ENCODE measurements around the gene PDC.

PDC gene

DNA sequence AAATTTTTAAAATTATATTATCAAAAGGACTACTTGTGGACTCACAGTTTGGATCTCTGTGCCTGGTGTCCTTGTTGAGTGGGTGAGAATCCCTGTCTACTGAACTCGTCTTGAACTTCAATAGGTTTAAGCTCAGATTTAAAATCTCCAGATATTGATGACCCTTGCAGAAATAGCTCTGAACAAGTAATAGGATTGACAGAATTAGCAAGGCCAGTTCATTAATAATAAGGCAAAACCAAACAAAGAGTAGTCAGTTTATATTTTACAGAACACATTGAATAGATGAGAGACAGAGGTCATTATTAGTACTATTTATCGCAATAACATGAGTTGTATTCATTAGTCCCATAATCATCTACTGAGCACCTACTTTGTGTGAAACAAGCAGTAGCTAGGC, at the start of gene PDC:
TSS of gene PDC (minus strand) at position 101 of the 400 bp plus-strand sequence. CDS start 11,655 bp downstream, outside the sequence.
- in situ Hi-C loops (cut with HindIII; ENCODE audit: low sequenced_read_pairs), result no loop called here

DNA sequence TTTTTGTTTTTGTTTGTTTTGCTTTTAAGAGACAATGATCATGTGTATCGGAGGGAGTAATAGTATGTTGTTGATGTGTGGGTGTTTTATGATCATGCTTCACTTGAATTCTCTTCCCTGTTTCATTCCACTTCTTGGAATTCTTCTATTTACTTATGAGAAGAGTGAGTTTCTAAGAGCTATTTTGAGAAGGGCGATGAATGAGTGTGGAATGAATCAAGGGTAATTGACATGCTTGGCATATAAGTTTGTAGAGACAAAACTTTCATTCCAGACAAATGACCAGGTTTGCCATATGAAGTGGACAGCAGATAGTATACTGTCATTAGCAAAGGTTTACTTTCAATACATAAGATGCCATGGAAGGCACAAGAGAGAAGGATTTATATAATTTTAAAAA, 42.3 kb upstream of the PDC start:
- in situ Hi-C loops (cut with HindIII; ENCODE audit: low sequenced_read_pairs), result no loop called here

GRCh38 chr1:186502087-186502486, 41.2 kb upstream of the PDC start:
- in situ Hi-C loops (cut with HindIII; ENCODE audit: low sequenced_read_pairs), result no loop called here

- in situ Hi-C loops (cut with HindIII; ENCODE audit: low sequenced_read_pairs), result no loop called here
Observed at GRCh38 chr1:186500804-186501203, 39.9 kb upstream of the PDC start.

GRCh38 chr1:186499571-186499970, 38.7 kb upstream of the PDC start:
- in situ Hi-C loops (cut with HindIII; ENCODE audit: low sequenced_read_pairs), result no loop called here

- in situ Hi-C loops (cut with HindIII; ENCODE audit: low sequenced_read_pairs), result no loop called here
Observed at GRCh38 chr1:186498695-186499389, 37.9 kb upstream of the PDC start.

GRCh38 chr1:186498071-186498470, 37.2 kb upstream of the PDC start:
- in situ Hi-C loops (cut with HindIII; ENCODE audit: low sequenced_read_pairs), result no loop called here

- in situ Hi-C loops (cut with HindIII; ENCODE audit: low sequenced_read_pairs), result no loop called here
Observed at GRCh38 chr1:186497651-186498050, 36.7 kb upstream of the PDC start.

DNA sequence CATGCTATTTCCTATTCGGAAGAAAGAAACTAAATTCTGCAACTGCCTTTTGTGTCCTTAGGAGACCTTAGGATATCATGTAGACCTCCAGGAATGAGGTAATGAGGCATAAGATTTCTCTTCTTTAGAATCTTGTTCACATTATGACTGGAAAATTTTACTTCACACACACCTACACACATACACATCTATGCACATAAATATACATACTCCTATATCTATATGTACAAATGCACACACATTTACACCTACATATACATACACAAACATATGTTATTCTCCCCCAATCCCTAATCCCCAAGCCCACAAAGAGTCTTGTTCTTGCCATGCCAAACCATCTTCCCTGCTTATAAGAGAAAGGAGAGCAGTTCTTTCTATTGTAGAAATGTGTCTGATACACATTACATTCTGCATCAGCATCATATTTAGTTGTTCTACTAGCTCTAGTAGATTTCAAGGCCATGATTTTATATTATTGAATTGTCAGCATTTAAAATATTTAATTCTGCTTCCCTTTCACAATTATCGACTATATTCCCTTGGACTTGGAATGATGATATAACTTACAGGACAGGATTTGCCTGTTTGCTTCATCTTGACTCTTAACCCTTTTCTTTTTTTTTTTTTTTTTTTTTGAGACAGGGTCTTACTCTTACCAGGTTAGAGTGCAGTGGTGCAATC, 35.4 kb upstream of the PDC start:
- in situ Hi-C loops (cut with HindIII; ENCODE audit: low sequenced_read_pairs), result no loop called here

DNA sequence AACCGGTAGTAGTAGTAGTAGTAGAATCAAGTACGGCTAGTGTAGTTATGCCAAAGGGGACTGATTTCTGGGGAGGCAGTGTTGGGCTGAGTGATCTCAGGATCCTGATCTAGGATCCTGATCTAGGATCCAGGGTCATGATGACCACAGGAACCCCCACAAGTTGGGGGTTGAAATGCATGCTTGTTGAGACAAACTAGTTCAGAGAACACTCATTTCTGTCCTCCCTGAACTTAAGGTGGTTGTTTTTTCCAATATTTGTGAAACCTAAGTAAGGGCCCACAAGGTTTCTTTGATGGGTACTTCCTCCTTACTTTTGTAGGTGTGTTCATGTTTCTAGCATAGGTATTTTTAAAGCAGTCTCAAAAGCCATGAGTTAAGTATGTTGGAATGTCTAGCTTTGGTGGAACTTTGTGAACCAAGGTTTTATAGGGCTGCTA, 33.9 kb upstream of the PDC start:
- in situ Hi-C loops (cut with HindIII; ENCODE audit: low sequenced_read_pairs), result no loop called here

DNA sequence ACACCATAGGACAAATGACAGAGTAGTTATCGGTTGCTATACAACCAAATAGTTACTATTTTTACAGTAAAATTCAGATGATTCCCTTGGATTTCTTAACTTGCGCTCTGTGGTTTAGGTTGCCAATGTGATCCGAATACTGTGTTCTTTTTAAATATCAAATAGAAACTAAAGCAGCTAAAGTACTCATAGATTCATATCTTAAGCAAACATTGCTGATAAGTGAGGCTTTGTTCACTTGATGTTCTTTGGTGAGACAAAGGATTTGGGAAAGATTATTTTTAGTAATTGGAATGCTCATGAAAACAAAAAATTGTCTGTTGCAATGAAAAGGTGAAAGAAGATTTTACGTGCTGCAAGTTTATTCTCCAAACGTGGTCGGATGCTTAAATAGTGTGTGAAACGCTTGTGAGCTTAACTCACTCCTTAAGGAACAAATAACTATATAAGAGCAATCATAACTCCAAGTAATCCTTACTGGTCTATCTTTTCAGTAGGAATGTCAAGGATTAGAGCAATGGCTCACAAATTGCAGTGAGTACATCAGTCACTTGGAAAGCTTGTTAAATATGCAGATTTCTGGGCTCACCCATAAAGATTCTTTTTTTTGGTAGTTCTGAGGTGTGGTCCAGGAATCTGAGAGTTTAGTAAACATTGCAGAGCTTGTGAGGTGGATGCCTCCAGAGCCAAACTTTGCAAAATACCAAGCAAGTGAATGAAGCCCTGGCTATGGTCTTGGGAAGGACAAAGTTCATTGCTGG, 31.8 kb upstream of the PDC start:
- in situ Hi-C loops (cut with HindIII; ENCODE audit: low sequenced_read_pairs), result no loop called here

DNA sequence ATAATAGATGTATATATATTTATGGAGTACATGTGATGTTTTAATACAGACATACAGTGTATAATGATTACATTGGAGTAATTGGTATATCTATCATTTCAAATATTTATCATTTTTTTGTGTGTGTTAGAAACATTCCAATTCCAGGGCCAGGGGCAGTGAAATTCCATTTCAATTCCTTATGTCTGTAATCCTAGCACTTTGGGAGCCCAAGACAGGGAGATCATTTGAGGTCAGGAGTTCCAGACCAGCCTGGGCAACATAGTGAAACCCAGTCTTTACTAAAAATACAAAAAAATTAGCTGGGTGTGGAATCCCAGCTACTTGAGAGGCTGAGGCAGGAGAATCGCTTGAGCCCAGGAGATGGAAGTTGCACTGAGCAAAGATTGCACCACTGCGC, 30.4 kb upstream of the PDC start:
- in situ Hi-C loops (cut with HindIII; ENCODE audit: low sequenced_read_pairs), result no loop called here

GRCh38 chr1:186487163-186487562, 26.2 kb upstream of the PDC start:
- in situ Hi-C loops (cut with HindIII; ENCODE audit: low sequenced_read_pairs), result no loop called here

GRCh38 chr1:186486061-186486460, 25.1 kb upstream of the PDC start:
- in situ Hi-C loops (cut with HindIII; ENCODE audit: low sequenced_read_pairs), result no loop called here

GRCh38 chr1:186483561-186483960, 22.6 kb upstream of the PDC start:
- in situ Hi-C loops (cut with HindIII; ENCODE audit: low sequenced_read_pairs), result no loop called here

DNA sequence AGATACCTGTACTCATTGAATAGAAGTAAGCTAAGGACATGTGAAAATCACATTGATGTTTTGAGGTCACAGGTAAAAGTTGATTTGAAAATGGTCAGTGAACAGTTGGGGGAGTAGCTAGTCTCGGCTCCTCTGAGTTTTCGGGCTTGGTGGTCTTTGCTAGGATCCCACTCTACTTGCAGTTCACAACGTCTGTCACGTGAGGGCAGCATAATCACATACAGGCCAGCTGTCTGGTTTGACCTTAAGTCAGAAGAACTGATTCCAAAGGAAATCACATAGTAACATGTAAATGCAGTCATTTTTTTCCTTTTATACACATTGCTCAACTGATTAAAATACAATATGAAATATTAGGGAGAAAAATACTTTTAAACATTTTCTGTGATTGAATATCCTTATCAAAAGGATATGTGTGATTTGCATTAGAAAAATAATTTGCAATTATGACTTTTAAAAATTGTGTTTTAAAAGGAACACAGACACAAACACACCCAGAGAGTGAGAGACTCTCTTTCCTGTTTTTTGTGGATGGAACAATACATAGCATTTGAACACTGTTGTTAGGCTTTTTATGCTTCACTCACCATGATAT, 21.8 kb upstream of the PDC start:
- in situ Hi-C loops (cut with HindIII; ENCODE audit: low sequenced_read_pairs), result no loop called here

DNA sequence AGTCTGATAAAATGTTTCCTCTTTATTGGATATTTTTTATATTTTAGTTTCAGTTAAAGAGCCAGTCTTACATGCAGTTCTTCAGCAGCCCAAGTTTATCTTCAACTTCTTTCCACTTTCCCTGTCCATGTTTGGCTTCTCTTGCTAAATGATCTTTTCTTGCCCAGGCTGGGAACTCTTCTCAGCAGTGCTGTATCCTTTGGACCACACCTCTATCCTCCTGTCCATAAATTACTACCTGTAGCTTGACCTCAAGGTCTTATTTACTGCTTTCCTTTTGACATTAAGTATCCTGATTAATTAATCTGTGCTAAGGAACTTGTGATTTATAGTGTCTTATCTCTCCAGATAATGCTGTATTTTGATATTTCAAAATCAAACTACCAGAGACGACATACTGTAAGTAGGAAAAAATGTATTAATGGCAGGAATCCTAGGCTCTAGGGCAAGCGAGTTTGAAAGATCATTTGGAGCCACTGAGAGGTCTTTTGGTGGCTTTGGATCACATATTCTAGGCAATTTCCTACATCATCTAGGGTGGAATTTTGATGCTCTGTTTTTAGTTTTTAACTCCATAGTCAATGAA, 20.5 kb upstream of the PDC start:
- in situ Hi-C loops (cut with HindIII; ENCODE audit: low sequenced_read_pairs), result no loop called here

DNA sequence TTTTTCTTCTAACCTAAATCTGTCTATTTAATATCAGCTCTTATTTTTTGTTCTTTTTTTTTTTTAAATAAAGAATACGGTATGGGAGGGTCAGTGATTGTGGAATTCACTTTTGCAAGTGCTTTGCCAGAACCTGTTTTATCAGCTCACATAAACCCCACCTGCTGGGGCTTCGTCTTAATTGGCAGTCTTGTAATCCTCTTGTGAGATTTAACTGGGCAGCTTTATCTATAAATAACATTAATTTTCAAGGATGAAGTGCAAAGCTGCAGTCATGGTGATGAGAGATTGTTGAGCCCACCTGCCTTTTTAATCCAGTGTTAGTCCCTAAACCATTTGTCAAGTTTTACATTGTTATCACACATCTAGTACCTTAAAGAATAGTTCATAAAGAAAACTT, 18.2 kb upstream of the PDC start:
- in situ Hi-C loops (cut with HindIII; ENCODE audit: low sequenced_read_pairs), result no loop called here

GRCh38 chr1:186476264-186477040, 15.5 kb upstream of the PDC start:
- in situ Hi-C loops (cut with HindIII; ENCODE audit: low sequenced_read_pairs), result no loop called here

- in situ Hi-C loops (cut with HindIII; ENCODE audit: low sequenced_read_pairs), result no loop called here
Observed at GRCh38 chr1:186474208-186474607, 13.3 kb upstream of the PDC start.
